GM12874 (cell line): ENCODE data around the gene FAM53B.

ENCODE experiments used
- CTCF ChIP-seq: IDR thresholded peaks from 2 replicates; pipeline ENCODE4 v1.5.1; 2011; ENCODE audit warnings: low read depth, mild to moderate bottlenecking, control low read depth, low read length, moderate library complexity; ENCODE audit not compliant: insufficient read depth

FAM53B gene

GRCh38 chr10:124668517-124669051 lies 75.6 kb downstream of the FAM53B start:
- TF ChIP-seq CTCF, result no peak

- no peak for TF ChIP-seq CTCF
Measured at GRCh38 chr10:124667425-124668345, 76.5 kb downstream of the FAM53B start.

GRCh38 chr10:124666494-124666893 lies 77.7 kb downstream of the FAM53B start:
- TF ChIP-seq CTCF, result no peak

- TF ChIP-seq CTCF, result no peak
Measured at GRCh38 chr10:124665980-124666379, 78.2 kb downstream of the FAM53B start.

GRCh38 chr10:124665558-124665957 lies 78.6 kb downstream of the FAM53B start:
- TF ChIP-seq CTCF, result no peak

GRCh38 chr10:124665091-124665490 lies 79.1 kb downstream of the FAM53B start:
- no peak for TF ChIP-seq CTCF

GRCh38 chr10:124663766-124664360 lies 80.3 kb downstream of the FAM53B start:
- TF ChIP-seq CTCF, result no peak
